Activated CD4-positive, alpha-beta T cell treated with anti-CD3 and anti-CD28 coated beads for 1 hour (primary cell): ENCODE measurements around the gene ABCC4.
"Not testable (repeated sequence)": the region's sequence is repeated elsewhere in the genome, so short reads cannot be mapped to it uniquely, and the experiment has no call there.

Experiments used
- DNase-seq: peaks from one replicate; pipeline ENCODE4 v3.0.0-alpha.2; 2020

The ABCC4 gene

DNA sequence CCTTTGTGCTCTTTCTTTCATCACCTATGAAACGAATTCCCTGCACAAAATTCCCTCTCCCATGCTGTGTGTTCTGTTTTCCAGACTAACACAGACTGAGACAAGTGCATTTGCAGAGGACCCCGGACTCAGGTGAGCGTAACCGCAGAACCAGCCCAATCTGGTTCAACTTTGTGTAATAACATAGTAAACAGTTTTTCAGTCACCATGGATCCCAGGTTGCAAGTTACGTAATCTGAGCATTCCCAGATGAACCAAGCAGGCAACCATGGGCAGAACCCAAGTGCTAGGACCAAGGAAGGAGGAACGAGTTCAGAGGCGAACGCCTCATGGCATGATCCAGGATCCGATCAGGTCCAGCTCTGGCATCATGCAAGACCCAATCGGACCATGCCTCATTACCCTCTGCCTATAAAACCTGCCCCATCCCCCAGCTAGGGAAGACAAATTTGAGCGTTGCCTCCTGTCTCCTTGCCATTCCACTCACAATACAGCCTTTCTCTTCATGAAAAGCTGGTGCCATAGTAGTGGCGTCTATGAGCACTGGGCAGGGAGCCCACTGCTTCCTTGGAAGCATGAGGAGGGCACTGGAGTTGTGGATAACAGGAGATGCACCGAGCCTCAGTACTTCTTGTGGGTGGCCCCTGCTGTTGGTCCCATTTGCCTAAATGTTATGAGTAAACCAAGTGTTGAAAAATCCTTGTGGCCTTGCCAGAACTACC is 107.6 kb downstream of the ABCC4 start:
- no peak for DNase-seq

DNA sequence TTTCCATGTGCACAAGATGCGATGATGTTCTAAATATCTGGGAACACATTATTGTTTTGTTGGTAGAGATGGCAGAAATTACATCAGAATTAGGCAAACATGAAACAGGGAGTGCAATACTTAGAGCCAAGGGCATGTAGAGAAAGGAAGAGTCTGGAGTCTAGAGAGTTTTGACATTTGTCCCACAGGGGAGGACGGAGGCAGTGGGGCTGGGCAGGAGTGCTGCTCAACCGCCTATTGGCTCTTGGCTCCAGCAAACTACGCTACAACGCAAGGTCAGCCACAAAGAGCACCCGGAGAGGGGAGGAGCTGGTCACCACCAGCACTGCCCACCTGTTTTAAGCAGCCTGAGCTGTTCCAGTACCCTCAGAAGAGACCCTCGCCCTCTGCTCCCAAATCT is 108.3 kb downstream of the ABCC4 start:
- no peak for DNase-seq

DNA sequence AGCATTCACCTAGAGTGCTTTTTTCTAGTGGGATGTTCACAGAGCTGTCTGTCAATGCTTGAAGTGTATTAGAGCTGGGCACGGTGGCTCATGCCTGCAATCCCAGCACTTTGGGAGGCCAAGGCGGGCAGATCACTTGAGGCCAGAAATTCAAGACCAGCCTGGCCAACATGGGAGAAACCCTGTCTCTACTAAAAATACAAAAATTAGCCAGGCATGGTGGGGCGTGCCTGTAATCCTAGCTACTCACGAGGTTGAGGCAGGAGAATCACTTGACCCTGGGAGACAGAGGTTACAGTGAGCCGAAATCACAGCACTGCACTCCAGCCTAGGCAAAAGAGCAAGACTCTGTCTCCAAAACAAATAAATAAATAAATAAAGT is 108.7 kb downstream of the ABCC4 start:
- not testable (repeated sequence) for DNase-seq

DNA sequence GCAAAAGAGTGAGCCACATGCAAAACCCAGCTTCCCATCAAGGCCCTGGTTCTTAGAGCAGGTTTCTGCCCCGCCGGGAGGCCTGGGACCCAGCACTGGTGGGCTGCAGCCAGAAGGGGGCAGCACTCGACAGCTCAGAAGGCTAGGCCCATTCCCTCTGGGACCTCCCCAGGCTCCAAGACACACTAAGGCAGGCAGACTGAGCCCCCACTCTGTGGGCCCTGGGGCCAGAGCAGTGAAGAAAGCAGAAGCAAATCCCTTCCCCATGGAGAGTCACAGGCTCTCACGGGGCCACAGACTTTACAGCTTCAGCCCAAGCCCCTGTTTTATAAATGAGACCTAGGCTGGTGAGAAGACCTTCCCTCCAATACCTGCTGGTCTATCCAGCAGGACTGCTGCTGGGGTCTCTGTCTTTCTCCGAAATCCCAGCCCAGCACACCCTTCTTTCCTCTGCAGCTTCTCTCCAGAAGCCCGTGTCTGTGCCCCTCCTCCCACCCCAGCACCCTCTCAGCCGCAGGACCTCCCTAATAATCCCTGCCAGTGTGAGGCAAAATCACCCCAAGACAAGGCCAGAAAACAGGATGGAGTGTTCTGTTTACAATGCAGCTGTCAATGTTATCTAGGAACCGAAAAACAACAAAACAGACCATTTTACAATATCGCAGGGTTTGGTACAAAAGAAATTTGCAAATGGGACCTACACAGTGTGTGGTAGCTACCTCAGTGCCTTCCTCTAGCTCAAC is 109.3 kb downstream of the ABCC4 start:
- peak; percentile 22 for DNase-seq

DNA sequence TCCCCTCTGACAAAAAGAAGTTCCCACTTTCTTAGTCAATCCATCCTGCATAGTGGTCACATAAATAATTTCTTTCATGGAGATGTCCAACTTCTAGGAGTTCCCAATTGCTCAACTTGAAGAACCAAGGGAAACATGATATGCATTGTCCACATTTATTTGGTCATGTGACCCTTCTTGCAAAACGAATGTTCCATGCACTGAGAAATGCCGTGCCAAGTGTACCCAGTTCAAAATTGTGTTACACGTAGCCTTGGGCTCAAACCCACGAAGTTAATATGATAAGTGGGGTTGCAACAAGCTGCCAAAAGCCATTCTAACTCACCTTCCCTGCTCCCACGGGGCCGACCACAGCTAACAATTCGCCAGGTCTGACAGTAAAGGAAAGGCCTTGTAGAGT is 113.1 kb downstream of the ABCC4 start:
- DNase-seq = no peak

DNA sequence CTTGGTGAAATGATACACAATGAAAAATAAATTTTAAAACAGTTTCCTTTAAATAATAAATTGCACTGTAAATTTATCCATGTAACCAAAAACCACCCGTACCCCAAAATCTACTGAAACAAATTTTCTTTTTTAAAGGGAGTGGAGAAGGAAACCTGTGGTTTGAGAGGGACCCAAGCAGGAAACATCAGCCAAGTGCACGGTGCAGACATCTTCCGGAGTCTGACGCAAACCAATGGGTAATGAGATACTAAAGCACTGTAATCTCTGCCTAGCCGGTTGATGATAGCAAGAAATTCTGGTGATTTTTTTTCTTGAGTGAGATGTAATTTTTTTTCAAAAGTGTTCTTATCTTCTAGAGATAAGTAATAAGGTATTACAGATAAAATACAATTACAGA is 115.4 kb downstream of the ABCC4 start:
- DNase-seq = peak; percentile 24

DNA sequence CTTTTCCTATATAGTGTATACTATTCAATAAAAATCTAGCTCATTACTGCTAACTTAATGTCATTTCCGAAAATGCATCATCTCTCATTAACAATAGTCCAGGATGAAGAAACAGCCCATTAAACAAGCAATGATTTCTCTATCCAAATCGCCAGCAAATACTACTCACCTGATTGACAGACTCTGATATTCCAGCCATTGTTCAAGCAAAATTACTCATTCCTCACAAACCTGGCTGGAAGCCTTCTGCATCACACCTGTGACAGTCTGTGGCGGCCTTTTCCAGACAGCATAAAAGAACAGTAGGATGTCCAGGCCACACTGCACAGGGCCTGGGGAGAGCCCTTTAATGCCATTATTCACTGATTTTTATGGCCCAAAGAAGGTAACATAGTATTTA is 115.9 kb downstream of the ABCC4 start:
- no peak for DNase-seq

DNA sequence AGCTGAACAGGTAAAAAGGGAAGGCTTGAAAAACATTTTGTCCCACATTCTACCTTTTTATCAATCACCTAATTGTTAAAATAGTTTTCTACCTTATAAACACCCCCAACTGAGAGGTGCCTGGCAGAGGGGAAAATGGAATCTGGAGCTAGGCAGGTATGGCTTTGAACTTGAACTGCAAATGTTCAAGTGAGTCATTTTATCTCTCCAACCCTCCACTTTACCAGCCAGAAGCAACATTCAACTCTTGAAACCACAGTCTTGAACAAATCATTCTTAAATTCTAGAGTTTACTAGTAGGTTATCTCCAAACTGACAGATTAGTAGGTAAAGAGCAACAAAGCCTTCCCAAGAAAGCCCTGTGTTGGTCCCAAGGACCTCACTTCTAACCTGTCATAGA is 116.9 kb downstream of the ABCC4 start:
- no peak for DNase-seq

DNA sequence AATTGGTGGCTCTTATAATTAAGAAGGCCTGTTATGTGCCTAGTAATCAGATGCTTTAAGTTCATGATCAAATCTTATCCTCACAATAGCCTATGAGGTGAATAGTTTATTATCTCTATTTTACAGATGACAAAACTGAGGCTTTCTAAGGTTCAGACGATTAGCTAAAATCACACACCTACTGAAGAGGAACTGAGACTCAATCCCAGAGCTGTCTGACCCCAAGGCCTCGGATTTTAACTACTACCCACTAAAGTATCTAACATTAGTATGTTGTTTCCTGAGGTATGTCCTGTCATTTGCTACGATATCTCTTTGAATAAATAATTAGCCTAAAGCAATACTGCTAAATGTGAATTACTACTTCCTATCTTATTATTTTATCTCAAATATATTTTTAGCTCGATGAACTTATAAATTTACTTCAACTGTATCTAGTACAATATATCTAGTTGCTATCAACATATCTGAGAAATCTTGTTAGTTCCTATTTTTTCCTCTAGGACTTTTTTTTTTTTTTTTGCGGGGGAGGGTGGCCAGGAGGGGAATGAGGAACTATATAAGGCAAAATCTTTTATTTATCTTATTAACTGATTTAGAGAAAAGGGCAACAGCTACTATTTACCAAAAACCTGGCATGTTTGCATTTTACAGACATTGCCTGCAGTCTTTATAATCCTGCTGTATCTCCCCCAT is 118.5 kb downstream of the ABCC4 start:
- no peak for DNase-seq

DNA sequence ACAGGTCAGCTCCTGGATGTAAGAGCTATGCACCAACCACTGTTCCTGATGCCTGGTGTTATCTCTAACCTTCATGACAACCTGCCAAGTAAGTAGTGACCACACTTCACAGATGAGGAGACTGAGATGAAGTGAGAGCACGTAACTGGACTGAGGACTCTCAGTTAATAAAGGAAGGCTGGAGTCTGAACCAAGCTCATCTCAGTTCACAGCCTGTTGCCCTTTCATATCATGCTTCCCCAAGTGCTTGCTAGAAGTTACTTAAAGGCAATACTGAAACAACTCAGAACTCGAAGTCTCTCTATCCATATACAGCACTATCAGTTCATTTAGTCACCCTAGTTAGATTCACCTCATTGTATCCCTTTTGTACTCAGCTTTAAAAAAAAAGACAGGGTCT is 119.7 kb downstream of the ABCC4 start:
- DNase-seq = no peak

DNA sequence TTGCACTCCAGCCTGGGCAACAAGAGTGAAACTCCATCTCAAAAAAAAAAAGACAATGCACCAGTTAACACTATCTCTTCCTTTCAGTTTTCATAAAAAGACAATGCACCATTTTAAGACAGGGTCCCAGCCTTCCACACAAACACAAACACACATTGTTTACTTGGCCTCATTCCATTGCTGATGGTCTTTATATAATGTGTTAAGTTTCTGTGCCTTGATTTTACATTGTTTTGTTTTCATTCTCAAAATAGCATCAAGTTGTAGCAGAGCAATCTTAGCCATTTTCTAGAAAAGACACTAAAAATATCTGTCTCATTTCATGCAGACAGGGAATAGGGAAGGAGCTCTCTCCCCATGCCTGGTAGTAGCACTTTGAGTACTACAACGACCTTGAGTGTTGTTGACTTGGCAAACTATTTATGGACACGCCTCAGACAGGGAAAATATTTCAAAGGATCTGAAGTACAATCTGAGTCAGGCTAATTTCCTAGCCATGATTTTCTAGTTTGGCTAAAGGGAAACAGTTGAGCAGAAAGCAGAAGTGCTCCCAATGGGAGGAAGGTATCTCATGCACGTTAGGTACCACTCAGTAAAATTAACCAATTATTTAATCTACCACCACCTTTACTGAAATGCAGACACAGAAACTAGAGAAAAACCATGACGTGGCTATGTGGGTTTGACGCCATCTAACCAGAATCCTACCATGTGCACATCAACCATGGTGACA is 120.6 kb downstream of the ABCC4 start:
- no peak for DNase-seq

DNA sequence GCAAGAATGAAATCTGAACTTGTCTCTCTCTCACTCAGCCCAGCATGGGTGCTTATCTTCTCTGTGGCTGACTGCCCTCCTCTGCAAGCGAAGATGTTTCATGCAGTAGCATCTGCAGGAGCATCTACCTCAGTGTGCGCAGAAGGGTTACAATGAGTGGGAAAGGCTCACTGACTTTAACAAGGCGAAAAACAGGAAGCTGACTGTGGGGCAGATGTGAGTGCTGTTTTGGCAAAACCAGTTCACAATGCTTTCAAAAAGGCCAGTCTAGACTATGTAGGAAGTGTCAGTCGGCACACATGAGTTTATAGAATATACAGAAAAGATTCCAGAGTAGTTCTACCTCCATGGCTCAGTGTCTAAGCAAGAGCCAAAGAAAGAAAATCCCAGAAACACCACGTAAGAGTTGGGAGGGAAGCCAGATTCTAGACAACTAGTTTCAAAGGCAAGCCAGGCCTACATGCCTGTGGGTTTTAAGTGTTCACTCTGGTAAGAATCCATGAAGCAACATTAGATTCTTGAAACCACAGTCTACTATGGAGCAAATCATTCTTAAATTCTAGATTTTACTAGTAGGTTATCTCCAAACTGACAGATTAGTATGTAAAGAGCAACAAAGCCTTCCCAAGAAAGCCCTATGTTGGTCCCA is 124.5 kb downstream of the ABCC4 start:
- peak; percentile 16 for DNase-seq

DNA sequence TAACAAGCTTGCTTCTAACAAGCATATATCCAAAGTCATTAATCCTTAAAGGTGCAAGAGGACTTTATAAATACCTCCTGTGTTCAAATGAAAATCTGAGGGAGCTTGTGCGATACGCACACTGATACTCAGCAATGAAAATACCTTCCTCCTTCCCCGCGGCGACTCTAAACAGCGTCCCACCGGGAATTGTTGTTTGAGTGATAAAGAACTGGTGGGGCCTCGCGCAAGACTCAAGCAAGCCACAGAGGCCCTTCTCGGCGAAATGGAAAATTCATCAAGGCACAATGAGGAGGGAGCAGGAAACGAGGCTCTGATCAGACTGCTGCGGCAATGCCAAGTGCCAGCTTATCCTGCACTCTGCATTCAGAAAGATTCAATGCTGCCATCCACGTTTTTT is 126.7 kb downstream of the ABCC4 start:
- DNase-seq = no peak

DNA sequence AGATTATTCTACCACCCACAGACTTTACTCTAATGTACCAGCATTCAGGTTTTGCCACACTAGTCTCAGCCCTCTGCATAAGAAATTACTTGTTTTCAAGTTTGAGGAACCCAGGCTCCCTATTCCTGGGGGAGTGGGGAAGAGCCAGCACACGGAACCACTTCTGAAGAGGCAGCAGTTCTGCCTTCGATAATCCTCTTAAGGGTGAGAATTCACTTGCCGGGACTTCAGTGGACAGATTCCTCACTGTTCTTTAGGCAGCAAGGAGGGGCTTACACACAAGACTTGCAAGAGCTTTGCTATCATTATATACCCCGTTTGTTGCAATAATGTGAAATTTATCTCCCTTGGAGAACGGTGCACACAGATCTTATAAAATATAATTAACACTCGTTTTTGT is 133.1 kb downstream of the ABCC4 start:
- DNase-seq = no peak

DNA sequence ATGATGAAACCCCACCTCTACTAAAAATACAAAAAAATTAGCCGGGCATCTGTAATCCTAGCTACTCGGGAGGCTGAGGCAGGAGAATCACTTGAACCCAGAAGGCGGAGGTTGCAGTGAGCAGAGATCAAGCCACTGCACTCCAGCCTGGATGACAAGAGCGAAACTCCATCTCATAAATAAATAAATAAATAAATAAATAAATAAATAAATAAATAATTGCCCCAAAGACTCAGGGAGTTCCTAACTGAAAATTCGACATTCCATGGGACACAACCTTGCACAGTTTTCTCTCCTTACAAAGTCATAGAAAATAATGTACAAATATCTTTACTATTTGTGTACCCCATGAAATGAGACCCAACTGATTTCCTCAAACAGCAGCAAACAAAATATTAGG is 134.2 kb downstream of the ABCC4 start:
- not testable (repeated sequence) for DNase-seq

DNA sequence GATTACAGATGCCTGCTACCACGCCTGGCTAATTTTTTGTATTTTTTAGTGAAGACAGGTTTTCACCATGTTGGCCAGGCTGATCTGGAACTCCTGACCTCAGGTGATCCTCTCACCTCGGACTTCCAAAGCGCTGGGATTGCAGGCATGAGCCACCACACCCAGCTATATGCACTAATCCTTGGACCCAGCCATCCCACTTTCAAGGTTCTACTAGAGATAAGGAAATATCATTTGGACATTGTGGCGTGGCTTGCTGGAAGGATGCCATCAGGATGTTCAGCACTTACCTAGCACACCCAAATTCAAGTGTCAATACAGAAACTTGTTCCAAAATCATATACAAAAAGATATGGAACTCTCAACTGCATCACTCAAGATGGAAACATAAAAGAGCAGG is 136.4 kb downstream of the ABCC4 start:
- no peak for DNase-seq

DNA sequence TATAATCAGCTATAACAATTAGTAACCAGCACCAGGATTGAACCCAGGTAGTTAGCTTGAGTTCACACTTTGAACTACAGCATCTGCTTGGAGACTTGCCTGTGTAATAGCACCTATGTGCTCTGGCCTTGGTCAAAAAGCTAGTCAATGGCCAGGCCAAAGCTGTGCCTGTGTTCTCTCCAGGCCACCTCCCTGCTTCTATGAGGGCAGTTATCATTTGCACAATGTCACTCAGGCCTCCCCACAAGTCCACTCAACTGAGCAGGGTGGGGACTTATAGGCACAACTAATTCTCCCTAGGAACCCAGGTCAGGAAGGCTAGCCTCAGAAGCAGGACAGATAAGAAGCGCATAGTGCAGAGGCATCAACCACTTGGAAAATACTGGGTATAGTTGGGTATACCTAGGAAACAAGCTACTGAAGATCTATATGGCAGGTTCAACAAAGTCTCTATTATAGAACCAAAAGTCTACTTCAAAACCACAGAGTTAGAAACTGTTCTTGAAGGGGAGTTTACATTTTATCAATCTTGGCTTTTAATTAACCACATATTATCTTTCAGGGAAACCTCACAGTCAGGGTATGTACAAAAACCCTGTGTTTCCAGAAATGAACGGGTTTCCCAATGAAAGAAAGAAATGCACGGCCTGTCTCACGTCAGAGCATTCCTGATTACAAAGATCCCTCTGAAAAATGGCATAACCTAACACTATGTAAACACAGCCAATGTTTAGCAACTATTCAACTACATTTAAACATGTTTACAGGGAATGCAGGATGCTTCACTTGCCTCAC is 140.9 kb downstream of the ABCC4 start:
- no peak for DNase-seq

DNA sequence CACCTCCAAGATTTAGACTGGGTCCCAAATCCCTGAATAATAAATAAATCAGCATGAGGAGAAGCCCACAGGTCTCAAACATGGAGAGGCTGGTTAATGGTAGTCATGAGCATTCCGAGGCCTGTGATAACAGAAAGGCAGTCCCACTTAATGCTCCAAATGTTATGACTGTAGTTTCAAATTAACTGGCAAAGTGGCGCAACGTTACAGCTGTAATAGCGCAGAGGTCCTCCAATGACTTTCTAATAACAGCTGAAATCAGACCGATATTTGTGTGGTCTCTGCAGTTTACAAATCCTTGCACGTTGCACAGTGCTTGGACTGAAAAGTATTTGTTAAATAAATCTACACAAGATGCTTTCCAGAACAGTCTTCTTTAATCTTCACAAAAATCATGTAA is 141.8 kb downstream of the ABCC4 start:
- DNase-seq = no peak

DNA sequence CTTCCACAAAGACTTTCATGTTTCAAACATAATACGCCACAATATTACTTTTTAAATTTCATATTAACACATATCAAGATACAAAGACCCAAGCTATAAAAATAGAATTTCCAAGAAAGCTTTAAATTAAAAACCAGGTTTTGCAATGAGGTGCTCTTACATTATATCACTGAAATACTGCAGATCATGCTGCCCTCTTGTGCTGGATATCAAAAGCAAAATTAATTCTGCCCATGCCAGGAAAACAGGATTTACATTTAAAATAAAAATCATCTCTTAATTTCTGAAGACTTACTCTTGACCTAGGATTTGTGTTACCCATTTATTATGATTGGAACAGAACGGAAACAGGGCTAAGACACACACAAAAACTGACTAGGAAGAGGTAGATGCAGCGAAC is 145.0 kb downstream of the ABCC4 start:
- DNase-seq = no peak

DNA sequence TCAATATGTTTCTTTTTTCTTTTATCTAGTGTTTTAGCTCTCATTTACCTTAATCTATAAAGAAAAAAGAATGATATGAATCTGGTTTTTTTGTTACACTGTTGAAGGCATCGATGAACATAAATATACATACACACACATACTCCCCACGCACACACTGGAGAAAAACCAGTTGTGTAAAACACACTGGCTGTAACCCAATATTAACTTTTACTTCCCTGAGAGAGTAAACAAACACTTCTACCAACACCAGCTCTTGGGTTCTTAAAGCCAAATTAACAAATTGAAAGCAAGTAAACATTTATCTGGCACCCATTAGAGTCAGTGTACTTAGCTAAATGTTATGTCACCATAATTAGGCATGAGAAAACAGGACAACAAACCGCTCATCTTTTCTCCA is 145.7 kb downstream of the ABCC4 start:
- no peak for DNase-seq

DNA sequence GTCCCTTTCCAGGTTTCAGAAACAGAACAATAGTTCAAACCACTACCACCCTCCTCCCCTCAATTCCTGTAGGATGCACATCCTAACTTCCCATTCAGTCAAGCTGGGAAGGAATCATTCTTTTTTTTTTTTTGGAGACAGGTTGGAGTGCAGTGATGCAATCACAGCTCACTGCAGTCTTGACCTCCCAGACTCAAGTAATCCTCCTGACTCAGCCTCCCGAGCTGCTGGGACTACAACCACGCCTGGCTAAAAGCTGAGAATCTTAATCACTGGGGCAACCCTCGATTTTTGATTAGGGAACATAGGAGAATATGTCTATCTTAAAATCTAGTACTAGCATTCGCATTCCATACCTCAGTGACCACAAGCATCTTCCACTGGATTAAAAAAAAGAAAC is 146.2 kb downstream of the ABCC4 start:
- no peak for DNase-seq

DNA sequence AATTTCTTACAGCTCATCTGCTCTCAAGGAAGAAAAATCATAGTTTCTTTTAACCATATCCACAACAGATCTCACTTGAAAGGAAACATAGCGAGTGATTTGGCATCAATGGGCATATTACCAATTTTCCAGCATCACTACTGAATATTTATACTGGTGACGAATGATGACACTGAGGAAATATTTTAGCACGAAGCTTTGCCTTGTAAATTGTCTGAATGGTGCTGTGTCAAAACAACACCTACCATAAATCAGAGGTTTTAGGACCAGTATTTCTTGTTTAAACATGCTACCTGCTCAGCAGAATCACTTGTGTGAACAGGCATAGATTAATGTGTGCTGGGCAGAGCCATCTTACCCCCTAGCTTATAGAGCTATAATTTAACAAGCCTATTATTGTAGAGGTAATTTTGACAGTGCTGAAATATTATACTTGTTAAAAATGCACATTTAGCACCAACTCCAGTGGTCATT is 146.8 kb downstream of the ABCC4 start:
- DNase-seq = no peak
